ENCODE data around the gene SDHB.

SDHB gene

GRCh38 chr1:17059391-17060305 is 5.8 kb upstream of the SDHB start:
- Histone ChIP-seq H3K36me3 (ENCODE audit: control insufficient read depth, insufficient read depth, low read length) (no peaks in the 10 kb centered on the region), H3K27me3 (replicated peaks; ENCODE audit: control insufficient read depth, insufficient read depth, low read length) (no peaks in the 10 kb centered on the region), H3K4me3 (replicated peaks; ENCODE audit: low read depth, low read length) (no peak overlapping the region)
- DNase-seq (ENCODE audit: extremely low read depth, insufficient read length), result no peak
- peak; percentile 81 for TF ChIP-seq CTCF (IDR thresholded peaks at IDR 0.05; ENCODE audit: insufficient read depth, low read length, poor library complexity, severe bottlenecking)

- Histone ChIP-seq H3K27me3 (replicated peaks; ENCODE audit: control insufficient read depth, insufficient read depth, low read length) (no peaks in the 10 kb centered on the region), H3K36me3 (ENCODE audit: control insufficient read depth, insufficient read depth, low read length) (no peaks in the 10 kb centered on the region), H3K4me3 (replicated peaks; ENCODE audit: low read depth, low read length) (no peak overlapping the region)
- TF ChIP-seq CTCF (IDR thresholded peaks at IDR 0.05; ENCODE audit: insufficient read depth, low read length, poor library complexity, severe bottlenecking), result no peak
- DNase-seq (ENCODE audit: extremely low read depth, insufficient read length), result no peak
Observed at GRCh38 chr1:17056551-17056950, 2.7 kb upstream of the SDHB start.

- no peak overlapping the region for H3K4me3 ChIP-seq (replicated peaks; ENCODE audit: low read depth, low read length)
- no peaks in the 10 kb centered on the region for H3K27me3 ChIP-seq (replicated peaks; ENCODE audit: control insufficient read depth, insufficient read depth, low read length)
- no peak for DNase-seq (ENCODE audit: extremely low read depth, insufficient read length)
- no peaks in the 10 kb centered on the region for H3K36me3 ChIP-seq (ENCODE audit: control insufficient read depth, insufficient read depth, low read length)
- TF ChIP-seq CTCF (IDR thresholded peaks at IDR 0.05; ENCODE audit: insufficient read depth, low read length, poor library complexity, severe bottlenecking), result no peak
Observed at GRCh38 chr1:17055801-17056200, 2.0 kb upstream of the SDHB start.

GRCh38 chr1:17053086-17053684 is 647 bp downstream of the SDHB start:
- H3K27me3 ChIP-seq (replicated peaks; ENCODE audit: control insufficient read depth, insufficient read depth, low read length), result no peaks in the 10 kb centered on the region
- no peak for TF ChIP-seq CTCF (IDR thresholded peaks at IDR 0.05; ENCODE audit: insufficient read depth, low read length, poor library complexity, severe bottlenecking)
- peaks cover 2% of the 10 kb centered on the region; the same call in 1 of the 2 replicates for H3K36me3 ChIP-seq (ENCODE audit: control insufficient read depth, insufficient read depth, low read length)
- H3K4me3 ChIP-seq (replicated peaks; ENCODE audit: low read depth, low read length), result peak overlapping the region; percentile 76
- DNase-seq (ENCODE audit: extremely low read depth, insufficient read length), result no peak

GRCh38 chr1:17052641-17053040 is 1.2 kb downstream of the SDHB start:
- Histone ChIP-seq H3K36me3 (ENCODE audit: control insufficient read depth, insufficient read depth, low read length) (peaks cover 4% of the 10 kb centered on the region), H3K27me3 (replicated peaks; ENCODE audit: control insufficient read depth, insufficient read depth, low read length) (no peaks in the 10 kb centered on the region), H3K4me3 (replicated peaks; ENCODE audit: low read depth, low read length) (peak overlapping the region; percentile 76)
- DNase-seq (ENCODE audit: extremely low read depth, insufficient read length), result no peak
- TF ChIP-seq CTCF (IDR thresholded peaks at IDR 0.05; ENCODE audit: insufficient read depth, low read length, poor library complexity, severe bottlenecking), result no peak

Measured in GM06990 (cell line).